SK-N-SH treated with all-trans-retinoic acid at 6 μM for 48 hours (cell line): ENCODE measurements around the gene SSB.

Experiments
- ARNTL ChIP-seq: fragments of 450-650 bp; formaldehyde crosslinking; IDR thresholded peaks from 2 replicates; pipeline ENCODE4 v1.5.0; 2020; ENCODE audit warnings: low read depth, mild to moderate bottlenecking, moderate library complexity, borderline replicate concordance
- CREB5 ChIP-seq: fragments of 250-450 bp; sonication (Bioruptor Pico); IDR thresholded peaks from 2 replicates; pipeline ENCODE4 v1.5.1; 2020; ENCODE audit warnings: low read depth, mild to moderate bottlenecking, moderate library complexity
- ZFP3 ChIP-seq: fragments of 250-450 bp; sonication (Bioruptor Pico); IDR thresholded peaks from 2 replicates; pipeline ENCODE4 v1.5.0; 2020; ENCODE audit warnings: mild to moderate bottlenecking, moderate library complexity

GRCh38 chr2:169790581-169790980 is 8.1 kb upstream of the SSB start:
- no peak for TF ChIP-seq ARNTL (CRISPR knock-in tag)
- no peak for TF ChIP-seq ZFP3 (CRISPR knock-in tag)
- no peak for TF ChIP-seq CREB5
